Testis (tissue), 2 donors: ENCODE data around the gene FARP1.

ENCODE experiments used
- POLR2A ChIP-seq: fragments of 450-650 bp; IDR thresholded peaks from one replicate; pipeline ENCODE4 v1.6.1; 2017; ENCODE audit warnings: antibody characterized with exemption, mild to moderate bottlenecking, moderate library complexity
- TF ChIP-seq, protein P1 (sequence below), 3 experiments: fragments of 450-650 bp in 2 of 3; fragments of 200-600 bp in 1 of 3; sonication (generic) in 1 of 3; IDR thresholded peaks; one replicate each; pipeline ENCODE4 v1.5.1; 2016 to 2019; ENCODE audit warnings: antibody characterized with exemption in 3 of 3, mild to moderate bottlenecking in 2 of 3, moderate library complexity in 1 of 3

- TF ChIP-seq POLR2A = no peak
- TF ChIP-seq, protein P1, sequence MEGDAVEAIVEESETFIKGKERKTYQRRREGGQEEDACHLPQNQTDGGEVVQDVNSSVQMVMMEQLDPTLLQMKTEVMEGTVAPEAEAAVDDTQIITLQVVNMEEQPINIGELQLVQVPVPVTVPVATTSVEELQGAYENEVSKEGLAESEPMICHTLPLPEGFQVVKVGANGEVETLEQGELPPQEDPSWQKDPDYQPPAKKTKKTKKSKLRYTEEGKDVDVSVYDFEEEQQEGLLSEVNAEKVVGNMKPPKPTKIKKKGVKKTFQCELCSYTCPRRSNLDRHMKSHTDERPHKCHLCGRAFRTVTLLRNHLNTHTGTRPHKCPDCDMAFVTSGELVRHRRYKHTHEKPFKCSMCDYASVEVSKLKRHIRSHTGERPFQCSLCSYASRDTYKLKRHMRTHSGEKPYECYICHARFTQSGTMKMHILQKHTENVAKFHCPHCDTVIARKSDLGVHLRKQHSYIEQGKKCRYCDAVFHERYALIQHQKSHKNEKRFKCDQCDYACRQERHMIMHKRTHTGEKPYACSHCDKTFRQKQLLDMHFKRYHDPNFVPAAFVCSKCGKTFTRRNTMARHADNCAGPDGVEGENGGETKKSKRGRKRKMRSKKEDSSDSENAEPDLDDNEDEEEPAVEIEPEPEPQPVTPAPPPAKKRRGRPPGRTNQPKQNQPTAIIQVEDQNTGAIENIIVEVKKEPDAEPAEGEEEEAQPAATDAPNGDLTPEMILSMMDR (IDR thresholded peaks at IDR 0.05) = no peak
Observed at GRCh38 chr13:98182153-98182552, 39.3 kb downstream of the FARP1 start.
